B cell (primary cell): Measurements from ENCODE around the gene MRAP2.

Experiments
- CTCF ChIP-seq: fragments of 200-600 bp; IDR thresholded peaks from one replicate; pipeline ENCODE4 v1.8.0; 2022; ENCODE audit warnings: antibody characterized with exemption, mild to moderate bottlenecking
- EZH2 ChIP-seq: IDR thresholded peaks from 2 replicates; pipeline ENCODE4 v1.6.1; 2012; ENCODE audit warnings: borderline replicate concordance, low read depth, mild to moderate bottlenecking, moderate library complexity, low read length; ENCODE audit not compliant: insufficient read depth, poor library complexity, severe bottlenecking

- TF ChIP-seq CTCF (no peak), EZH2 (no peak)
Observed at GRCh38 chr6:84062519-84063154, 29.1 kb downstream of the MRAP2 start.
